Measurements from ENCODE around the gene KCNA3.

GRCh38 chr1:110707232-110707631 lies 32.5 kb upstream of the KCNA3 start:
- TF ChIP-seq CTCF (conservative IDR thresholded peaks at IDR 0.05; ENCODE audit: low read depth, low read length) (no peak), EZH2 (IDR thresholded peaks at IDR 0.05; ENCODE audit: low read length, unreplicated experiment) (no peak)

Measured in PC-3 (cell line).